Suppressor macrophage treated with lipopolysaccharide for 1 hour (primary cell): ENCODE data around the gene PPP1R13L.
A peak's percentile ranks its signal among the peaks of the same experiment; 100 is the strongest.
"Not testable (repeated sequence)": the region's sequence is repeated elsewhere in the genome, so short reads cannot be mapped to it uniquely, and the experiment has no call there.

Experiments
- DNase-seq, 3 donors: peaks; one replicate each; pipeline ENCODE4 v3.0.0-alpha.2; 2020 to 2022

The PPP1R13L gene

GRCh38 chr19:45340899-45341453 is 63.9 kb downstream of the PPP1R13L start:
- no peak for DNase-seq

- peak in 2 of 3 donors; percentile 10 to 25 for DNase-seq
These were observed 64.5 kb downstream of the PPP1R13L start, which contains the start of gene KLC3 for GRCh38 chr19:45340232-45340898. TSS of gene KLC3 (plus strand) at chr19:45340750. CDS start at chr19:45345542, 4,792 bp downstream.

GRCh38 chr19:45339629-45340028 is 65.2 kb downstream of the PPP1R13L start:
- no peak for DNase-seq

- DNase-seq = no peak
These were observed 68.1 kb downstream of the PPP1R13L start for GRCh38 chr19:45336696-45337251.

- not testable (repeated sequence) for DNase-seq
These were observed 70.0 kb downstream of the PPP1R13L start for GRCh38 chr19:45334881-45335280.

- peak in 2 of 3 donors; percentile 19 to 34 for DNase-seq
These were observed 71.1 kb downstream of the PPP1R13L start for GRCh38 chr19:45333609-45334303.

- no peak for DNase-seq
These were observed 73.5 kb downstream of the PPP1R13L start for GRCh38 chr19:45331411-45331810.
